DND-41 (cell line): ENCODE data around the gene MYLK.

Experiments
- CTCF ChIP-seq: IDR thresholded peaks from 2 replicates; pipeline ENCODE4 v1.5.1; 2012; ENCODE audit warnings: borderline replicate concordance, low read length, moderate library complexity, mild to moderate bottlenecking; ENCODE audit not compliant: poor library complexity, severe bottlenecking; ENCODE audit errors: extremely low read depth
- EZH2 ChIP-seq: IDR thresholded peaks from 3 replicates; pipeline ENCODE4 v1.6.1; 2012; ENCODE audit warnings: borderline replicate concordance, low read depth, mild to moderate bottlenecking, moderate library complexity, low read length, inconsistent platforms; ENCODE audit not compliant: severe bottlenecking

GRCh38 chr3:123813876-123814275, 70.3 kb downstream of the MYLK start:
- TF ChIP-seq CTCF = no peak
- no peak for TF ChIP-seq EZH2
